IPS DF 6.9 (cell line): ENCODE data around the gene GRK5.

Source experiments
- DNase-seq: peaks from one replicate; pipeline ENCODE4 v3.0.0-alpha.2; 2013; ENCODE audit warnings: low read depth, low spot score
- H3K27ac ChIP-seq: one replicate; pipeline ENCODE4 v1.5.1; 2013; ENCODE audit warnings: low read length, control low read depth
- H3K27me3 ChIP-seq: 2 replicates; pipeline ENCODE4 v1.6.1; 2013; ENCODE audit warnings: mild to moderate bottlenecking, low read length; ENCODE audit not compliant: control insufficient read depth, insufficient read depth
- H3K36me3 ChIP-seq: 2 replicates; pipeline ENCODE4 v1.6.1; 2013; ENCODE audit warnings: low read length; ENCODE audit not compliant: control insufficient read depth, insufficient read depth
- H3K4me1 ChIP-seq: 2 replicates; pipeline ENCODE4 v1.6.1; 2013; ENCODE audit warnings: low read length; ENCODE audit not compliant: control insufficient read depth, insufficient read depth
- H3K4me3 ChIP-seq: 2 replicates; pipeline ENCODE4 v1.5.1; 2013; ENCODE audit warnings: mild to moderate bottlenecking, low read length
- H3K9me3 ChIP-seq: 2 replicates; pipeline ENCODE4 v1.6.1; 2013; ENCODE audit warnings: low read length, inconsistent platforms; ENCODE audit not compliant: control insufficient read depth, insufficient read depth
- WGBS: extraction: QIAGEN DNeasy Blood & Tissue Kit; methylation state at CpG from one replicate; pipeline ENCODE4 v1.1.7; 2013; ENCODE audit warnings: mixed read lengths, missing lambda C conversion rate; ENCODE audit not compliant: insufficient read length, insufficient coverage; 5-methylcytosine and 5-hydroxymethylcytosine counted together

GRK5 gene

GRCh38 chr10:119198438-119198837 is 8.9 kb upstream of the GRK5 start:
- Histone ChIP-seq H3K36me3 (no peaks in the 10 kb centered on the region), H3K4me3 (no peak overlapping the region), H3K27me3 (no peaks in the 10 kb centered on the region), H3K9me3 (no peaks in the 10 kb centered on the region), H3K27ac (no peak overlapping the region), H3K4me1 (no peaks in the 10 kb centered on the region)
- no CpG with 5 or more reads among the region's 7 CpGs for WGBS
- DNase-seq: no peak

GRCh38 chr10:119199231-119199992 is 8.0 kb upstream of the GRK5 start:
- no peaks in the 10 kb centered on the region for H3K9me3 ChIP-seq
- no peak for DNase-seq
- H3K27me3 ChIP-seq: no peaks in the 10 kb centered on the region
- no peaks in the 10 kb centered on the region for H3K36me3 ChIP-seq
- no CpG with 5 or more reads among the region's 9 CpGs for WGBS
- H3K4me3 ChIP-seq: no peak overlapping the region
- H3K4me1 ChIP-seq: no peaks in the 10 kb centered on the region
- H3K27ac ChIP-seq: no peak overlapping the region

GRCh38 chr10:119201233-119201632 is 6.1 kb upstream of the GRK5 start:
- no peaks in the 10 kb centered on the region for H3K36me3 ChIP-seq
- no peaks in the 10 kb centered on the region for H3K27me3 ChIP-seq
- H3K27ac ChIP-seq: no peak overlapping the region
- no peak for DNase-seq
- WGBS: no CpG with 5 or more reads among the region's 1 CpG
- no peaks in the 10 kb centered on the region for H3K9me3 ChIP-seq
- no peaks in the 10 kb centered on the region for H3K4me1 ChIP-seq
- no peak overlapping the region for H3K4me3 ChIP-seq

GRCh38 chr10:119203006-119203405 is 4.4 kb upstream of the GRK5 start:
- H3K36me3 ChIP-seq: no peaks in the 10 kb centered on the region
- no peak overlapping the region for H3K27ac ChIP-seq
- H3K4me1 ChIP-seq: no peaks in the 10 kb centered on the region
- no CpG with 5 or more reads among the region's 4 CpGs for WGBS
- peaks cover 1% of the 10 kb centered on the region; the same call in 1 of the 2 replicates for H3K27me3 ChIP-seq
- no peak for DNase-seq
- H3K4me3 ChIP-seq: no peak overlapping the region
- H3K9me3 ChIP-seq: no peaks in the 10 kb centered on the region

GRCh38 chr10:119205894-119206602 is 1.3 kb upstream of the GRK5 start:
- DNase-seq: no peak

GRCh38 chr10:119206603-119207365 is 587 bp upstream of the GRK5 start:
- H3K4me1 ChIP-seq: peaks cover 1% of the 10 kb centered on the region; the same call in 1 of the 2 replicates
- WGBS: no CpG with 5 or more reads among the region's 97 CpGs
- H3K36me3 ChIP-seq: no peaks in the 10 kb centered on the region
- H3K9me3 ChIP-seq: no peaks in the 10 kb centered on the region
- DNase-seq: no peak
- no peak overlapping the region for H3K27ac ChIP-seq
- H3K4me3 ChIP-seq: peak overlapping the region; percentile 74; the same call in 1 of the 2 replicates
- peaks cover 12% of the 10 kb centered on the region; the same call in 1 of the 2 replicates for H3K27me3 ChIP-seq

More at GRCh38 chr10:119205894-119206602, 1.3 kb upstream of the GRK5 start:
- Histone ChIP-seq H3K4me3 (no peak overlapping the region), H3K36me3 (no peaks in the 10 kb centered on the region), H3K27me3 (peaks cover 12% of the 10 kb centered on the region; the same call in 1 of the 2 replicates), H3K27ac (no peak overlapping the region), H3K4me1 (peaks cover 1% of the 10 kb centered on the region; the same call in 1 of the 2 replicates), H3K9me3 (no peaks in the 10 kb centered on the region)
- no CpG with 5 or more reads among the region's 17 CpGs for WGBS

- no CpG with 5 or more reads among the region's 62 CpGs for WGBS
- H3K27me3 ChIP-seq: peaks cover 12% of the 10 kb centered on the region; the same call in 1 of the 2 replicates
- no peak overlapping the region for H3K27ac ChIP-seq
- no peaks in the 10 kb centered on the region for H3K36me3 ChIP-seq
- H3K9me3 ChIP-seq: no peaks in the 10 kb centered on the region
- H3K4me1 ChIP-seq: peaks cover 1% of the 10 kb centered on the region; the same call in 1 of the 2 replicates
- DNase-seq: no peak
- peak overlapping the region; percentile 74; the same call in 1 of the 2 replicates for H3K4me3 ChIP-seq
These were observed 562 bp downstream of the GRK5 start for GRCh38 chr10:119207713-119208552.

GRCh38 chr10:119208553-119208940 is 1.2 kb downstream of the GRK5 start:
- no peak overlapping the region for H3K27ac ChIP-seq
- H3K4me3 ChIP-seq: no peak overlapping the region
- peaks cover 1% of the 10 kb centered on the region; the same call in 1 of the 2 replicates for H3K4me1 ChIP-seq
- no peaks in the 10 kb centered on the region for H3K36me3 ChIP-seq
- peaks cover 12% of the 10 kb centered on the region; the same call in 1 of the 2 replicates for H3K27me3 ChIP-seq
- no peak for DNase-seq
- WGBS: no CpG with 5 or more reads among the region's 3 CpGs
- no peaks in the 10 kb centered on the region for H3K9me3 ChIP-seq

GRCh38 chr10:119209035-119209735 is 1.8 kb downstream of the GRK5 start:
- Histone ChIP-seq H3K36me3 (no peaks in the 10 kb centered on the region), H3K27me3 (peaks cover 12% of the 10 kb centered on the region; the same call in 1 of the 2 replicates), H3K4me3 (no peak overlapping the region), H3K4me1 (peaks cover 1% of the 10 kb centered on the region; the same call in 1 of the 2 replicates), H3K9me3 (no peaks in the 10 kb centered on the region), H3K27ac (no peak overlapping the region)
- WGBS: no CpG with 5 or more reads among the region's 15 CpGs
- no peak for DNase-seq
